GM23338 (cell line): Measurements from ENCODE around the gene WDCP. TPM values are rescaled to one million over a fixed set of nuclear protein-coding genes. Genes with fewer than 3 reads are reported as not detected.
A peak's percentile ranks its signal among the peaks of the same experiment; 100 is the strongest.

Source experiments
- ATAC-seq: fragments of 200-7000 bp; cut with Tn5 transposase; 3 replicates; pipeline ENCODE4 v1.9.1; 2020
- DNase-seq: peaks from one replicate; pipeline ENCODE4 v3.0.0-alpha.2; 2015; ENCODE audit warnings: low spot score
- H2AFZ ChIP-seq: fragments of 200-600 bp; sonication (generic); 2 replicates; pipeline ENCODE4 v1.8.0; 2016; ENCODE audit warnings: antibody characterized with exemption, mild to moderate bottlenecking, moderate library complexity
- H3F3A ChIP-seq: fragments of 200-600 bp; sonication (generic); replicated peaks from 2 replicates; pipeline ENCODE4 v1.8.0; 2017; ENCODE audit warnings: antibody characterized with exemption, mixed run types, low read depth
- H3K27ac ChIP-seq: fragments of 200-600 bp; sonication (generic); 2 replicates; pipeline ENCODE4 v1.6.1; 2016; ENCODE audit warnings: low read depth
- H3K27me3 ChIP-seq: fragments of 200-600 bp; sonication (generic); 2 replicates; pipeline ENCODE4 v1.8.0; 2016; ENCODE audit warnings: mild to moderate bottlenecking, mixed run types, moderate library complexity; ENCODE audit not compliant: insufficient read depth
- H3K36me3 ChIP-seq: fragments of 200-600 bp; sonication (generic); 2 replicates; pipeline ENCODE4 v1.8.0; 2016; ENCODE audit warnings: mild to moderate bottlenecking; ENCODE audit not compliant: insufficient read depth
- H3K4me1 ChIP-seq: fragments of 200-600 bp; sonication (generic); 2 replicates; pipeline ENCODE4 v1.8.0; 2016; ENCODE audit warnings: mild to moderate bottlenecking, moderate library complexity; ENCODE audit not compliant: insufficient read depth
- H3K4me2 ChIP-seq: fragments of 200-600 bp; sonication (generic); 2 replicates; pipeline ENCODE4 v1.7.1; 2017; ENCODE audit warnings: mixed run types
- H3K4me3 ChIP-seq: fragments of 200-600 bp; sonication (generic); 2 replicates; pipeline ENCODE4 v1.6.1; 2016; ENCODE audit warnings: mixed run types
- H3K79me2 ChIP-seq: fragments of 200-600 bp; sonication (generic); replicated peaks from 2 replicates; pipeline ENCODE4 v1.8.0; 2017; ENCODE audit warnings: mild to moderate bottlenecking; ENCODE audit not compliant: insufficient read depth
- H3K9me2 ChIP-seq: fragments of 200-600 bp; sonication (generic); 2 replicates; pipeline ENCODE4 v1.8.0; 2017; ENCODE audit not compliant: insufficient read depth
- H4K20me1 ChIP-seq: fragments of 200-600 bp; sonication (generic); replicated peaks from 2 replicates; pipeline ENCODE4 v1.8.0; 2017; ENCODE audit warnings: mild to moderate bottlenecking; ENCODE audit not compliant: insufficient read depth
- H3K27ac Mint-ChIP-seq: 2 replicates; pipeline ENCODE4 v1.8.0; 2020; ENCODE audit warnings: inconsistent platforms, mild to moderate bottlenecking, moderate library complexity, mixed read lengths
- H3K27me3 Mint-ChIP-seq: 3 replicates; pipeline ENCODE4 v1.8.0; 2022; ENCODE audit warnings: low read depth, mild to moderate bottlenecking, moderate library complexity, mixed read lengths, inconsistent platforms; ENCODE audit not compliant: insufficient read depth, poor library complexity
- H3K36me3 Mint-ChIP-seq: 3 replicates; pipeline ENCODE4 v1.8.0; 2021; ENCODE audit warnings: low read depth, mild to moderate bottlenecking, inconsistent platforms, moderate library complexity, mixed read lengths
- H3K4me1 Mint-ChIP-seq: 3 replicates; pipeline ENCODE4 v1.8.0; 2020; ENCODE audit warnings: mild to moderate bottlenecking, inconsistent platforms, mixed read lengths
- H3K4me3 Mint-ChIP-seq: 3 replicates; pipeline ENCODE4 v1.8.0; 2021; ENCODE audit warnings: moderate library complexity, mild to moderate bottlenecking, inconsistent platforms, mixed read lengths
- H3K9me3 Mint-ChIP-seq: 3 replicates; pipeline ENCODE4 v1.8.0; 2020; ENCODE audit warnings: moderate library complexity, mild to moderate bottlenecking, inconsistent platforms, mixed read lengths
- CREB1 ChIP-seq: fragments of 250-450 bp; sonication (Bioruptor Pico); IDR thresholded peaks from 2 replicates; pipeline ENCODE4 v1.5.0; 2020; ENCODE audit warnings: low read depth, mild to moderate bottlenecking, moderate library complexity
- CTCF ChIP-seq, 2 experiments: fragments of 200-600 bp in 1 of 2; sonication (generic) in 1 of 2; conservative IDR thresholded peaks; 2 replicates each; pipeline versions ENCODE4 v1.5.1 to v1.6.1; 2016 to 2017; ENCODE audit warnings: antibody characterized with exemption in 2 of 2, low read depth in 2 of 2, mild to moderate bottlenecking in 2 of 2, moderate library complexity in 1 of 2
- EZH2 ChIP-seq: fragments of 200-600 bp; sonication (generic); IDR thresholded peaks from one replicate; pipeline ENCODE4 v1.8.0; 2017; ENCODE audit warnings: antibody characterized with exemption, mild to moderate bottlenecking, low read depth; ENCODE audit not compliant: unreplicated experiment
- EZH2phosphoT487 ChIP-seq: fragments of 200-600 bp; sonication (generic); IDR thresholded peaks from one replicate; pipeline ENCODE4 v1.8.1; 2018; ENCODE audit warnings: antibody characterized with exemption; ENCODE audit not compliant: unreplicated experiment
- JUNB ChIP-seq: IDR thresholded peaks from one replicate; pipeline ENCODE4 v1.6.1; 2016; ENCODE audit warnings: antibody characterized with exemption; ENCODE audit not compliant: unreplicated experiment
- NANOG ChIP-seq: IDR thresholded peaks from 2 replicates; pipeline ENCODE4 v1.6.1; 2016; ENCODE audit warnings: antibody characterized with exemption, borderline replicate concordance
- POLR2AphosphoS5 ChIP-seq: IDR thresholded peaks from 2 replicates; pipeline ENCODE4 v1.6.1; 2016; ENCODE audit warnings: antibody characterized with exemption, low read depth
- STAT1 ChIP-seq: IDR thresholded peaks from one replicate; pipeline ENCODE4 v1.6.1; 2016; ENCODE audit warnings: antibody characterized with exemption; ENCODE audit not compliant: unreplicated experiment
- ZNF114 ChIP-seq: fragments of 250-450 bp; sonication (Bioruptor Pico); IDR thresholded peaks from 2 replicates; pipeline ENCODE4 v1.5.0; 2020; ENCODE audit warnings: mild to moderate bottlenecking, moderate library complexity
- ZNF331 ChIP-seq: fragments of 250-450 bp; sonication (Bioruptor Pico); IDR thresholded peaks from 2 replicates; pipeline ENCODE4 v1.5.0; 2020; ENCODE audit warnings: low read depth, mild to moderate bottlenecking, moderate library complexity
- polyA plus RNA-seq: library from polyadenylated mRNA; unstranded; fragments of >200 nt; fragmentation: Nextera tagmentation; extraction: Ambion mirVana; gene quantifications from 2 replicates; pipeline ENCODE4 v1.2.1, GENCODE V29; 2016
- total RNA-seq: library from RNA; depleted of rRNA; stranded (reverse); fragments of >200 nt; shearing (Covaris generic); gene quantifications from 2 replicates; pipeline ENCODE4 v1.2.3, GENCODE V29; 2014
- TF ChIP-seq, protein P1 (sequence below): IDR thresholded peaks from 2 replicates; pipeline ENCODE4 v1.6.1; 2016; ENCODE audit warnings: antibody characterized with exemption
- TF ChIP-seq, protein P2 (sequence below): IDR thresholded peaks from one replicate; pipeline ENCODE4 v1.6.1; 2018; ENCODE audit warnings: antibody characterized with exemption; ENCODE audit not compliant: unreplicated experiment
- TF ChIP-seq, protein P3 (sequence below): fragments of 250-450 bp; sonication (Bioruptor Pico); IDR thresholded peaks from 2 replicates; pipeline ENCODE4 v1.5.0; 2020; ENCODE audit warnings: mild to moderate bottlenecking, moderate library complexity

Gene WDCP
- total and polyA plus RNA-seq, 2 experiments from 2014 or later = 10.5 to 28.6 TPM

GRCh38 chr2:24045511-24046508 is 1.4 kb downstream of the WDCP start:
- Mint-ChIP-seq H3K36me3 (peaks cover 7% of the 10 kb centered on the region), H3K27me3 (peaks cover 8% of the 10 kb centered on the region), H3K9me3 (no peaks in the 10 kb centered on the region), H3K27ac (no peak overlapping the region), H3K4me1 (peaks cover 22% of the 10 kb centered on the region), H3K4me3 (peak overlapping the region; percentile 96)
- Histone ChIP-seq H3K79me2 (peaks cover 66% of the 10 kb centered on the region), H3K4me1 (peaks cover 28% of the 10 kb centered on the region), H3K36me3 (no peaks in the 10 kb centered on the region), H3K27me3 (no peaks in the 10 kb centered on the region), H3K4me3 (peak overlapping the region; percentile 64), H3K27ac (no peak overlapping the region), H3K4me2 (peak overlapping the region; percentile 88), H2AFZ (no peak overlapping the region), H3K9me2 (no peaks in the 10 kb centered on the region), H3F3A (peaks cover 20% of the 10 kb centered on the region; the same call in 1 of the 2 replicates), H4K20me1 (no peaks in the 10 kb centered on the region; the same call in none of the 2 replicates)
- DNase-seq = no peak
- ATAC-seq = no peak
- no peak for TF ChIP-seq ZNF114 (CRISPR knock-in tag)
- TF ChIP-seq ZNF331 (CRISPR knock-in tag) = no peak
- TF ChIP-seq EZH2phosphoT487 = no peak
- TF ChIP-seq EZH2 = no peak
- TF ChIP-seq CREB1 (CRISPR knock-in tag) = no peak
- TF ChIP-seq, protein P1, sequence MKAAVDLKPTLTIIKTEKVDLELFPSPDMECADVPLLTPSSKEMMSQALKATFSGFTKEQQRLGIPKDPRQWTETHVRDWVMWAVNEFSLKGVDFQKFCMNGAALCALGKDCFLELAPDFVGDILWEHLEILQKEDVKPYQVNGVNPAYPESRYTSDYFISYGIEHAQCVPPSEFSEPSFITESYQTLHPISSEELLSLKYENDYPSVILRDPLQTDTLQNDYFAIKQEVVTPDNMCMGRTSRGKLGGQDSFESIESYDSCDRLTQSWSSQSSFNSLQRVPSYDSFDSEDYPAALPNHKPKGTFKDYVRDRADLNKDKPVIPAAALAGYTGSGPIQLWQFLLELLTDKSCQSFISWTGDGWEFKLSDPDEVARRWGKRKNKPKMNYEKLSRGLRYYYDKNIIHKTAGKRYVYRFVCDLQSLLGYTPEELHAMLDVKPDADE = no peak
- TF ChIP-seq, protein P2, sequence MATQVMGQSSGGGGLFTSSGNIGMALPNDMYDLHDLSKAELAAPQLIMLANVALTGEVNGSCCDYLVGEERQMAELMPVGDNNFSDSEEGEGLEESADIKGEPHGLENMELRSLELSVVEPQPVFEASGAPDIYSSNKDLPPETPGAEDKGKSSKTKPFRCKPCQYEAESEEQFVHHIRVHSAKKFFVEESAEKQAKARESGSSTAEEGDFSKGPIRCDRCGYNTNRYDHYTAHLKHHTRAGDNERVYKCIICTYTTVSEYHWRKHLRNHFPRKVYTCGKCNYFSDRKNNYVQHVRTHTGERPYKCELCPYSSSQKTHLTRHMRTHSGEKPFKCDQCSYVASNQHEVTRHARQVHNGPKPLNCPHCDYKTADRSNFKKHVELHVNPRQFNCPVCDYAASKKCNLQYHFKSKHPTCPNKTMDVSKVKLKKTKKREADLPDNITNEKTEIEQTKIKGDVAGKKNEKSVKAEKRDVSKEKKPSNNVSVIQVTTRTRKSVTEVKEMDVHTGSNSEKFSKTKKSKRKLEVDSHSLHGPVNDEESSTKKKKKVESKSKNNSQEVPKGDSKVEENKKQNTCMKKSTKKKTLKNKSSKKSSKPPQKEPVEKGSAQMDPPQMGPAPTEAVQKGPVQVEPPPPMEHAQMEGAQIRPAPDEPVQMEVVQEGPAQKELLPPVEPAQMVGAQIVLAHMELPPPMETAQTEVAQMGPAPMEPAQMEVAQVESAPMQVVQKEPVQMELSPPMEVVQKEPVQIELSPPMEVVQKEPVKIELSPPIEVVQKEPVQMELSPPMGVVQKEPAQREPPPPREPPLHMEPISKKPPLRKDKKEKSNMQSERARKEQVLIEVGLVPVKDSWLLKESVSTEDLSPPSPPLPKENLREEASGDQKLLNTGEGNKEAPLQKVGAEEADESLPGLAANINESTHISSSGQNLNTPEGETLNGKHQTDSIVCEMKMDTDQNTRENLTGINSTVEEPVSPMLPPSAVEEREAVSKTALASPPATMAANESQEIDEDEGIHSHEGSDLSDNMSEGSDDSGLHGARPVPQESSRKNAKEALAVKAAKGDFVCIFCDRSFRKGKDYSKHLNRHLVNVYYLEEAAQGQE = no peak
- TF ChIP-seq NANOG = no peak
- no peak for TF ChIP-seq CTCF (conservative IDR thresholded peaks at IDR 0.05; ENCODE audit: low read depth in 2 of 2)
- no peak for TF ChIP-seq POLR2AphosphoS5
- no peak for TF ChIP-seq JUNB
- no peak for TF ChIP-seq STAT1
- TF ChIP-seq, protein P3, sequence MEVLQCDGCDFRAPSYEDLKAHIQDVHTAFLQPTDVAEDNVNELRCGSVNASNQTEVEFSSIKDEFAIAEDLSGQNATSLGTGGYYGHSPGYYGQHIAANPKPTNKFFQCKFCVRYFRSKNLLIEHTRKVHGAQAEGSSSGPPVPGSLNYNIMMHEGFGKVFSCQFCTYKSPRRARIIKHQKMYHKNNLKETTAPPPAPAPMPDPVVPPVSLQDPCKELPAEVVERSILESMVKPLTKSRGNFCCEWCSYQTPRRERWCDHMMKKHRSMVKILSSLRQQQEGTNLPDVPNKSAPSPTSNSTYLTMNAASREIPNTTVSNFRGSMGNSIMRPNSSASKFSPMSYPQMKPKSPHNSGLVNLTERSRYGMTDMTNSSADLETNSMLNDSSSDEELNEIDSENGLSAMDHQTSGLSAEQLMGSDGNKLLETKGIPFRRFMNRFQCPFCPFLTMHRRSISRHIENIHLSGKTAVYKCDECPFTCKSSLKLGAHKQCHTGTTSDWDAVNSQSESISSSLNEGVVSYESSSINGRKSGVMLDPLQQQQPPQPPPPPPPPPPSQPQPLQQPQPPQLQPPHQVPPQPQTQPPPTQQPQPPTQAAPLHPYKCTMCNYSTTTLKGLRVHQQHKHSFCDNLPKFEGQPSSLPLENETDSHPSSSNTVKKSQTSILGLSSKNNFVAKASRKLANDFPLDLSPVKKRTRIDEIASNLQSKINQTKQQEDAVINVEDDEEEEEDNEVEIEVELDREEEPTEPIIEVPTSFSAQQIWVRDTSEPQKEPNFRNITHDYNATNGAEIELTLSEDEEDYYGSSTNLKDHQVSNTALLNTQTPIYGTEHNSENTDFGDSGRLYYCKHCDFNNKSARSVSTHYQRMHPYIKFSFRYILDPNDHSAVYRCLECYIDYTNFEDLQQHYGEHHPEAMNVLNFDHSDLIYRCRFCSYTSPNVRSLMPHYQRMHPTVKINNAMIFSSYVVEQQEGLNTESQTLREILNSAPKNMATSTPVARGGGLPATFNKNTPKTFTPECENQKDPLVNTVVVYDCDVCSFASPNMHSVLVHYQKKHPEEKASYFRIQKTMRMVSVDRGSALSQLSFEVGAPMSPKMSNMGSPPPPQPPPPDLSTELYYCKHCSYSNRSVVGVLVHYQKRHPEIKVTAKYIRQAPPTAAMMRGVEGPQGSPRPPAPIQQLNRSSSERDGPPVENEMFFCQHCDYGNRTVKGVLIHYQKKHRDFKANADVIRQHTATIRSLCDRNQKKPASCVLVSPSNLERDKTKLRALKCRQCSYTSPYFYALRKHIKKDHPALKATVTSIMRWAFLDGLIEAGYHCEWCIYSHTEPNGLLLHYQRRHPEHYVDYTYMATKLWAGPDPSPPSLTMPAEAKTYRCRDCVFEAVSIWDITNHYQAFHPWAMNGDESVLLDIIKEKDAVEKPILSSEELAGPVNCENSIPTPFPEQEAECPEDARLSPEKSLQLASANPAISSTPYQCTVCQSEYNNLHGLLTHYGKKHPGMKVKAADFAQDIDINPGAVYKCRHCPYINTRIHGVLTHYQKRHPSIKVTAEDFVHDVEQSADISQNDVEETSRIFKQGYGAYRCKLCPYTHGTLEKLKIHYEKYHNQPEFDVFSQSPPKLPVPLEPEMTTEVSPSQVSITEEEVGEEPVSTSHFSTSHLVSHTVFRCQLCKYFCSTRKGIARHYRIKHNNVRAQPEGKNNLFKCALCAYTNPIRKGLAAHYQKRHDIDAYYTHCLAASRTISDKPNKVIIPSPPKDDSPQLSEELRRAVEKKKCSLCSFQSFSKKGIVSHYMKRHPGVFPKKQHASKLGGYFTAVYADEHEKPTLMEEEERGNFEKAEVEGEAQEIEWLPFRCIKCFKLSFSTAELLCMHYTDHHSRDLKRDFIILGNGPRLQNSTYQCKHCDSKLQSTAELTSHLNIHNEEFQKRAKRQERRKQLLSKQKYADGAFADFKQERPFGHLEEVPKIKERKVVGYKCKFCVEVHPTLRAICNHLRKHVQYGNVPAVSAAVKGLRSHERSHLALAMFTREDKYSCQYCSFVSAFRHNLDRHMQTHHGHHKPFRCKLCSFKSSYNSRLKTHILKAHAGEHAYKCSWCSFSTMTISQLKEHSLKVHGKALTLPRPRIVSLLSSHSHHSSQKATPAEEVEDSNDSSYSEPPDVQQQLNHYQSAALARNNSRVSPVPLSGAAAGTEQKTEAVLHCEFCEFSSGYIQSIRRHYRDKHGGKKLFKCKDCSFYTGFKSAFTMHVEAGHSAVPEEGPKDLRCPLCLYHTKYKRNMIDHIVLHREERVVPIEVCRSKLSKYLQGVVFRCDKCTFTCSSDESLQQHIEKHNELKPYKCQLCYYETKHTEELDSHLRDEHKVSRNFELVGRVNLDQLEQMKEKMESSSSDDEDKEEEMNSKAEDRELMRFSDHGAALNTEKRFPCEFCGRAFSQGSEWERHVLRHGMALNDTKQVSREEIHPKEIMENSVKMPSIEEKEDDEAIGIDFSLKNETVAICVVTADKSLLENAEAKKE (CRISPR knock-in tag) = no peak
